GM12872 (cell line): ENCODE results near the gene CSHL1.

Source experiments
- TF ChIP-seq, protein P1 (sequence below): IDR thresholded peaks from 3 replicates; pipeline ENCODE4 v1.5.1; 2011; ENCODE audit warnings: low read depth, mild to moderate bottlenecking, low read length, moderate library complexity; ENCODE audit not compliant: insufficient read depth

CSHL1 gene

DNA sequence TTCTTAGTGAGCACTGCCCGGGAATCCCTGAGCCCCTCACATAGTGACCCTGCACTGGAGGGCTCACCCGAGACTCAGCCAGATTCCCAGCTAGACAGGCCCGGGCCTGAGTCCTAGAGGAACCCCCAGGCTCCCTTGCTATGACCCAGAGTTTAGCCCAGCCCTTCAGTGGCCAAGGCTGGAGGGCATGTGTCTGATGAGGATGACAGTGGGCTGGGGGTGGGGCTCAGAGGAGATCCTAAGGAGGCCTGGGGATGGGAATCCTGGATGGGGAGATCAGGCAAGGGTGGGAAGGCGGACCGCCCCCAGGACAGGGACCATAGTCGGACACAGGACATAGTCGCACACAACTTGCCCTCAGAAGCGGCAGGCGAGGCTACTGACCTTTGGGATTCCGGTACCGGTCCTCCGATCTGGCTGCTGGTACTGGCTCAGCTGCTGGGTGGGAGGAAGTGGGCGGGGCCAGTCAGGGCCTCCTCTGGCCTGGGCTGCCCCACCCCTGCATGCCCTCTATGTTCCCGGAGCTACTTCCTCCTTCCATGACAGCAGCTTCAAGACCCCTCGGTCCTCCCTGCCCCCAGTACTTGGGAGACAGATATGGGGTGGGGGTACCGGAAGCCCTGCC, 20.0 kb upstream of the CSHL1 start:
- TF ChIP-seq, protein P1, sequence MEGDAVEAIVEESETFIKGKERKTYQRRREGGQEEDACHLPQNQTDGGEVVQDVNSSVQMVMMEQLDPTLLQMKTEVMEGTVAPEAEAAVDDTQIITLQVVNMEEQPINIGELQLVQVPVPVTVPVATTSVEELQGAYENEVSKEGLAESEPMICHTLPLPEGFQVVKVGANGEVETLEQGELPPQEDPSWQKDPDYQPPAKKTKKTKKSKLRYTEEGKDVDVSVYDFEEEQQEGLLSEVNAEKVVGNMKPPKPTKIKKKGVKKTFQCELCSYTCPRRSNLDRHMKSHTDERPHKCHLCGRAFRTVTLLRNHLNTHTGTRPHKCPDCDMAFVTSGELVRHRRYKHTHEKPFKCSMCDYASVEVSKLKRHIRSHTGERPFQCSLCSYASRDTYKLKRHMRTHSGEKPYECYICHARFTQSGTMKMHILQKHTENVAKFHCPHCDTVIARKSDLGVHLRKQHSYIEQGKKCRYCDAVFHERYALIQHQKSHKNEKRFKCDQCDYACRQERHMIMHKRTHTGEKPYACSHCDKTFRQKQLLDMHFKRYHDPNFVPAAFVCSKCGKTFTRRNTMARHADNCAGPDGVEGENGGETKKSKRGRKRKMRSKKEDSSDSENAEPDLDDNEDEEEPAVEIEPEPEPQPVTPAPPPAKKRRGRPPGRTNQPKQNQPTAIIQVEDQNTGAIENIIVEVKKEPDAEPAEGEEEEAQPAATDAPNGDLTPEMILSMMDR = no peak

DNA sequence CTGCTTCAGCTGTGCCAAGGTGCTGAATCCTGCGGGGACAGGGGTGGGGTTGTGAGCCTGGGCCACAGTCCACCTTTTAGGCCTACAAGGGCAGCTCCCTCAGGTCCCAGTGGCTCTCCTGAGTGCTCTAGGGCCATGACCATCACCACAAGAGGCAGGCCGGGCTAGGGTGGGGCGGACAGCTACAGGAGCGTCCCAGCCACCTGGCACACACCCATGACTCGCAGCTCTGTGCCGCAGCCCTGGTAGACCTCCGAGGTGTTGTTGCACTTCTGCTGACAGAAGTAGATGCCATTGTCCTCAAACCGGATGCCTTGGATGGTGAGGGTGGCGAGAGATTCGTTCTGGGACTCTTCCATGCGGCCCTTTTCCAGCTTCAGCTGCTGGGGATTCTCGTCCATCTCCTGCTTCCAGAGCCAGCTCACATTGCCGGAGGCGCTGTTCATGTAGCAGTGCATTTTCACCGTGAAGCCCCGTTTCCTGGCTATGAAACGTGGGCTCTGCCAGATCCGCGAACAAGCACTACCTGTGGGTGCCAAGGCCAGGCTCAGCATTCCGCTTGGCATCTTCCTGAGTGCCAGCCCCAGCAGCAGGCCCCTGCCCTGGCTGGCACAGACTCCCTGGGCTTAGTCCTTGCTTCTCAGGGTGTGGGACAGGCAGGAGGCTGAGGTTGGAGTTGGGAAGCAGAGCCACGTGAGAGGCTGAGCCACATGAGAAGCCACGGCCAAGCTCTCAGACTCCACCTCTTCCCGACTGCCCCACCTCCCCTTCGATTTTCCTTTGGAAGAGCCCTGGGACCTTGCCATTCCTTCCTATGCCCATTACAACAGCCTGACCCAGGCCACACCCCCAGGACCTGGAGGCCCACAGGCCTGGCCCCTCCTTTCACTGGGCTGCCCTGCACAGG, 19.1 kb upstream of the CSHL1 start:
- TF ChIP-seq, protein P1 = no peak

DNA sequence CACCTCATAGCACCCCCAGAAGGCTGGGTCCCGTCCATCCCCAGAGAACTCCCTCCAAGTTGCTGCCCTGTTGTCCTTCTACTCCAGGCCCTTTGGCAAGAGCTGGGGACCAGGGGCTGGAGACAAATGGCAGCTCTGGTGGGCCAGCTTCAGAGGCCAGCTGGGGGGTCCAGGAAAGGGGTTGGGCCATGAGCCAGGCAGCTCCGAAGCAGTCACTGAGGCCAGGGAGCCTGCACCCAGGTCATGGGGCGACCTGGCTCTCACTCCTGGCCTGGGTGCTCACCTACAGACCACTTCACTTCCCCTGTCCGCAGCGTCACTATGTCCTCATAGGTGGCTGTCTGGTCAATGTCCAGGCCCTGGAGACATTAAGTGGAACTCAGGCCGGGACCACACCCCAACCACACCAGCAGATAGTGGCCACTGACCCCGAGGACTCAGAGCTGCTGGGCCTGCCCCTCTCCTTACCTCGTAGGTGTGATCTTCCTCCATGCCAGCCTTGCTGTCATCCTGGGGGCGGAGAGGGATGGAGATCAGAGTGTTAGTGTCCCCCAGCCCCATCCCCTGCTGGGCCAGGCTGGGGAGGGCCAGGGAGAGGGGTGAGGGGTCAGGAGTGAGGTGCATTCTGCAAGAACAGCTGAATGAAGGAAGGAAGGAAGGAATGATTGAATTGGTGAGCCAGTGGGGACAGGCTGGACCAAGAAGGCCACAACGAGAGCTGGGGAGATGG, 18.1 kb upstream of the CSHL1 start:
- TF ChIP-seq, protein P1 = no peak

DNA sequence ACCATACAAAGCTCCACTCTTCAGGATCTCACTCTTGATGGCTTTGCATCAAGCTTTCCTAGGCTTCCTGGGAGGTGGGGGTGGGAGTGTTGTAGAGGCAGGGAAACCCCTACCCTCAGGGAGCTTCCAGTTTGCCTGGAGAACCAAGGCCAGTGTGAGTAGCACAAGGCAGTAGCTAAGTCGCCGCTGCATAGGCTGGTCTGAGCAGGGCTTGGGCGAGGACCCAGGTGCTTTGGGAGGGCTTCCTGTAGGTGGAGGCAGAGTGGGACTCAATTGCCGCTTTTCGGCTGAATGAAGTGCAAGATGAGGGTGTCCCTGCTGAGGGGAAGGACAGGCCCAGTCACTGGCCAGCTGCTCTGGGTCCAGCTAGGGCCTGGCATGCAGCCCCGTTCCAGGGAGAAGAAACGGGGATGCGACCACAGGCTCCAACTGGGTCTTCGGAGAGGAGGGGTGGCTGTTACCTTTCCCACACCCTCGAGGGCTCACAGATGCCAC, 17.2 kb upstream of the CSHL1 start:
- TF ChIP-seq, protein P1 = no peak

DNA sequence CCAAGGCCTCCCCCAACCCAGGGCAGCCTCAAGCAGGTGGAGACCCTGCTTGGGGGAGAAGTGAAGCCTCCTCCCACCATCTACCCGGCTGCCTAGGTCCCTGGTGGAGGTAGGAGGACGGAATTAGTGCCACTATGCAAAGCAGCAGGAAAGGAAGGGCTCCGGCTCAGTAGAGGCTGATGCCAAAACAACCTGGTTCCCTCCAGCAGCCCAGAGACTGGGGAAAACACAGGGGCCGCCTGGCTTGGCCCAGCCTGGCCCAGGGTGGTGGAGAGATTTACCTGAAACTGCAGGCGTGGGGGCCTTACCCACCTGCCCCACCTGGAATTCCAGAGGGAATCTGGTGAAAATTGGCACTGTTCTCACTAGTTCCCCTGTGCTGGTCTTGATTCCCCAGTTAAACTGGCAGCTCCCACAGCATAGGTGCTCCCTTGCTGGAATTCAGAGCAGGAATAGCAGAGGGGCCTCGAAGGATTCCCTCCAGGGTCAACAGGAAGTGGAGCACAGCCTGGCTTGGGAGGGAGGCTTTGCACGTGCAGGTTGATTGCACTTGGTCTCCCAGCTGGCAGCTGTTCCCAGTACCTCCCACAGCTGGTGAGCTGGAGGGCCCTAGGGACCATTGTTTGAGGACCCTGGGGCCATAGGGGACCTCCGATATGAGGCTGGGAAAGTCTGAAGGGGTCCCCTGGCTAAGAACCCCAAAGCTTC, 16.6 kb upstream of the CSHL1 start:
- TF ChIP-seq, protein P1 = no peak

DNA sequence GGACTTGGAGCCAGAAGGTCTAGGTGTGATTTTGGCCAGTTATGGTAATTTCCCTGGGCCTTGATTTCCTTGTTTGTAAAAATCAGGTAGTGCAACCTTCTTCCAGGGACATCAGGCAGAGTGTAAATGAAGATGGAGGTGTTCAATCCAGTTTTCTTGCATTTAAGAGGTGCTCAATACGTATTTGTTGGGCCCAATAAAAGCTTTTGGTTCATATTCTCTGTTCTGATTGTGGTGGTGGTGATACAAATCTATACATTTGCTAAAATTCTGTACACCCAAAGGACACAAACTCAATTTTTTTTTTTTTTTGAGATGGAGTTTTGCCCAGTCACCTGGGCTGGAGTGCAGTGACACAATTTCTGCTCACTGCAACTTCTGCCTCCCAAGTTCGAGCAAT, 15.1 kb upstream of the CSHL1 start:
- TF ChIP-seq, protein P1 = no peak
